SU-DHL-6 (cell line): ENCODE data around the gene ODF2.

Source experiments
- CTCF ChIP-seq: fragments of 200-600 bp; sonication (generic); IDR thresholded peaks from one replicate; pipeline ENCODE4 v1.5.1; 2017; ENCODE audit warnings: antibody characterized with exemption, mild to moderate bottlenecking, low read length, moderate library complexity; ENCODE audit not compliant: insufficient read depth, poor library complexity, severe bottlenecking
- EZH2phosphoT487 ChIP-seq: fragments of 200-600 bp; sonication (generic), shearing (Covaris generic); conservative IDR thresholded peaks from 2 replicates; pipeline ENCODE4 v1.6.1; 2018; ENCODE audit warnings: mild to moderate bottlenecking, antibody characterized with exemption, low read length, moderate library complexity, mixed read lengths

- TF ChIP-seq CTCF (no peak), EZH2phosphoT487 (no peak)
These were observed 48.1 kb downstream of the ODF2 start for GRCh38 chr9:128503870-128504269.
